Measurements from ENCODE around the gene KRTAP12-1.
"Not testable (repeated sequence)": the region's sequence is repeated elsewhere in the genome, so short reads cannot be mapped to it uniquely, and the experiment has no call there.

The KRTAP12-1 gene

DNA sequence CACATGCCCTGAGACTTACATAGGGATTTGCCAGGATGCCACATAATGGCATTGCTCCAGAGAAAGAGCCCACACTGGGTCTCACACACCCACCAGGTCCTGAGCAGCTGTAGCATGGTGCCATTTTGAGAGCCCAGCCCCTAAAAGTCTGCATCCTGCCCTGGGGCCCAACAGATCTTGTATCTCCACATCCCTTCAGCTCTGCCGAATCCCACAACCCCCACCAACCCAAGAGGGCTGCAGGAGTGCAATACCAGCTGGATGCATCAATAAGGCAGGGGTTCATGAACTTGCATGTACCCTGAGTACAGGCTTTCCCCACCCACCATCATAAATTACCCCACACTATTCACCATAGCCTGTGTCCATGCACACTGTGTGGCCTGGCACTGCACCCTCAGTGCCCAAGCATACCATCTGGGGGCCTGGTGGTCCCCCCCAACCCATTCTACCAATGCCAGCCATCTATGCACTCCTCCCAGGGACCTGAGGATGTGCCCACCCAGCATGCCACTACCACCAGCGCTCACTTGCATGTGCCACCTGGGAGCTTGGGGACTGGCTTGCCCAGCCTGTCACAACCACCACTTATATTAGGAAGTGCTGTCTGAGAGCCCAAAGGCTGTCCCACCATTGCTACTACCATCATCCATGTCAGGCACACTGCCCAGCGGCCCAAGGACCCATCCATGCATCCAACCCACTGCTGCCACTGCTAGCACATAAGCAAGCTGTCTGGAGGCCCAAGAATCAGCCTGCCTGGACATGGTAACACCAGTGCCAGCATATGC is 11.1 kb downstream of the KRTAP12-1 start:
- Histone ChIP-seq H4K20me1 (no peaks in the 10 kb centered on the region), H3K4me2 (no peak overlapping the region), H3K4me3 (no peak overlapping the region), H3K36me3 (no peaks in the 10 kb centered on the region), H3K27ac (no peak overlapping the region), H3K27me3 (no peaks in the 10 kb centered on the region), H3K9ac (no peak overlapping the region), H3K4me1 (no peaks in the 10 kb centered on the region), H3K9me3 (peaks cover 61% of the 10 kb centered on the region)
- TF ChIP-seq Cebpa-rat (IDR thresholded peaks at IDR 0.05), result no peak

DNA sequence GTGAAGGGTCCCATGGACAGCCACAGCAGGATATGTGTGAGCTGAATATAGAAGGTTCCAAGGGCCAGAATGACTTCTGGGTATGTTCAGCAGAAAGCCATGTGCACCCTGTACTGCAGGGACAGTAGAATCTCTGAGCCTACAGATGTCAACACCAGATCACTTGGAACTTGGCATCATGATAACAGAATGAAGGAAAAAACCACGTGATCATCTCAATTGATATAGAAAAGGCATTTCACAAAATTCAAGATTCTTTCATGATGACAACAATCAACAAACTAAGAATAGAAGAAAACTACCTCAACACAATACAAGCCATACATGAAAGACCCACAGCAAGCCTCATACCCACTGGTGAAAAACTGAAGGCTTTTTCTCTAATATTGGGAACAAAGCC is 14.4 kb downstream of the KRTAP12-1 start:
- Histone ChIP-seq H3K4me2 (no peak overlapping the region), H3K27ac (no peak overlapping the region), H3K27me3 (no peaks in the 10 kb centered on the region), H3K9me3 (peaks cover 47% of the 10 kb centered on the region), H3K9ac (no peak overlapping the region), H4K20me1 (no peaks in the 10 kb centered on the region), H3K4me1 (no peaks in the 10 kb centered on the region), H3K4me3 (no peak overlapping the region), H3K36me3 (no peaks in the 10 kb centered on the region)
- no peak for TF ChIP-seq Cebpa-rat (IDR thresholded peaks at IDR 0.05)

DNA sequence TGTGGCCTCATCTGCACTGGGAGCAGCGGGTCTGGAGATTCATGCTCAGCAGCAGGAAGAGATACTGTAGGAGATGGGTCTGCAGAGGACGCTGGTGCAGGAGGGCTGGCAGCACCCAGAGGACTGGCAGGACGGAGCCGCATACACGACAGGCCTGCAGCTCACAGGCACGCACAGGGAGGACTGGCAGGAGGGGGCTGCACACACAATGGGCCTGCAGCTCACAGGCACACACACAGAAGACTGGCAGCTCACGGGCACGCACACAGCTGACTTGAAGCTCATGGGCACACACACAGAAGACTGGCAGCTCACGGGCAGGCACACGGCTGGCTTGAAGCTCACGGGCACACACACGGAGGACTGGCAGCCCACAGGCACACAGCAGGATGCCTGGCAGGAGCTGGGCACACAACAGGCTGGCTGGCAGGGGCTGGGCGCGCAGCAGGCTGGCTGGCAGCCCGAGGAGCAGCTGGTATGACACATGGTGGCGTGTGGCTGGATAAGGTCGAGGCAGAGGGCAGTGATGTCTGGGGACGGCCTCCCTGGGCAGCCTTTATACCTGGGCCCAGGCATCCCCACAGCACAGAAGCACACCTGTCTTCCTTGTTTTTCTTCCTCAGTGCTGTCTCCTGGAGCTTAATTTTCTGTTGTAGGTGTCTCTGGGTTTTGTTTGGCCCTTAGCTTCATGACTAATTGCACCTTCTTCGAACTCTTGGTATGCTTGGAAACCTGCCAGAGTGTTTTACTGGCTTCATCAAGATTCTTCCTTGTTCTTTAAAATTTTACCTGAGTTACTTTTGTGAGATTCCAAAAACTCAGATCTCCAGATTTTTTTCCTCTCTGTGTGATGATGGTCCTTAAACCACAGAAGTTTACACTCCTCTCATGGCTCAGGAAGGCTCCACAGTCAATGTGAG is 15.3 kb downstream of the KRTAP12-1 start, which contains the start of gene KRTAP12-2:
KRTAP12-2 (minus strand) TSS at position 527 of the 920 bp plus-strand sequence; CDS start at position 486, 41 bp downstream.
- Histone ChIP-seq H3K27ac (no peak within 1 kb of the TSS), H3K4me3 (no peak within 1 kb of the TSS), H3K36me3 (no peaks in the 10 kb centered on the region), H4K20me1 (no peaks in the 10 kb centered on the region), H3K4me1 (no peaks in the 10 kb centered on the region), H3K4me2 (no peak within 1 kb of the TSS), H3K9ac (no peak within 1 kb of the TSS), H3K27me3 (no peaks in the 10 kb centered on the region), H3K9me3 (peaks cover 39% of the 10 kb centered on the region)
- no peak for TF ChIP-seq Cebpa-rat (IDR thresholded peaks at IDR 0.05)

DNA sequence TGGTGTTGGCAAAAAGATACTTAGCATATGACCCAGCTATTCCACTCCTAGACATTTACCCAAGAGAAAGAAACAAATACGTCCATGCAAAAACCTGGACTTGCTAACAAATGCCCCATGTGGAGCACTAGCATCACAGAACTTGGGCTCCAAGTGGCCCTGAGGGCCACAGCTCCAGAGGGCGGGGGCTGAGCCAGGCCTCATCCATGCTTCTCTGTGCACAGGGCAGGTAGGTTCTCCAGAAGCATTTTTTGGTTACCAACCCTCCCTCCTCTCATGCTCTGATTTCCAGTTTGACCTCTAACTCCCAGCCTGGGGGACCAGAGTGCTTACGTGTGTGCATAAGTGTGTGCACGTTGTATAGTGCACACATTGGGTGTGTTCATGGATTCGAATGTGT is 17.3 kb downstream of the KRTAP12-1 start:
- no peak for TF ChIP-seq Cebpa-rat (IDR thresholded peaks at IDR 0.05)
- H4K20me1 ChIP-seq, result no peaks in the 10 kb centered on the region
- H3K27me3 ChIP-seq, result no peaks in the 10 kb centered on the region
- H3K36me3 ChIP-seq, result no peaks in the 10 kb centered on the region
- no peaks in the 10 kb centered on the region for H3K4me1 ChIP-seq
- H3K9me3 ChIP-seq, result peaks cover 20% of the 10 kb centered on the region
- no peak overlapping the region for H3K4me2 ChIP-seq
- no peak overlapping the region for H3K27ac ChIP-seq
- no peak overlapping the region for H3K9ac ChIP-seq
- no peak overlapping the region for H3K4me3 ChIP-seq

DNA sequence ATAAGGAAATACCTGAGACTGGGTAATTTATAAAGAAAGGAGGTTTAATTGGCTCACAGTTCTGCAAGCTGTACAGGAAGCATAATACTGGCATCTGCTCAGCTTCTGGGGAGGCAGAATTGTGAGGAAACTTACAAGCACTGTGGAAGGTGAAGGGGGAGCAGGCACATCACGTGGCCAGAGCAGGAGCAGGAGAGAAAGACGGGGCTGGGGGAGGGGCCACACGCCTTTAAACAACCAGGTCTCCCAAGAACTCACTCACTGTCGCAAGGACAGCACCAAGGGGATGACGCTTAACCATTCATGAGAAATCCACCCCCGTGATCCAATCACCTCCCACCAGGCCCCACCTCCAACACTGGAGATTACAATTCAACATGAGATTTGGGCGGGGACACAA is 20.4 kb downstream of the KRTAP12-1 start:
- H3K36me3 ChIP-seq, H3K4me3 ChIP-seq, H3K27ac ChIP-seq, H3K9ac ChIP-seq, H3K4me2 ChIP-seq, H3K27me3 ChIP-seq, H4K20me1 ChIP-seq: not testable (repeated sequence)
- Histone ChIP-seq H3K9me3 (peaks cover 18% of the 10 kb centered on the region), H3K4me1 (peaks cover 30% of the 10 kb centered on the region)

DNA sequence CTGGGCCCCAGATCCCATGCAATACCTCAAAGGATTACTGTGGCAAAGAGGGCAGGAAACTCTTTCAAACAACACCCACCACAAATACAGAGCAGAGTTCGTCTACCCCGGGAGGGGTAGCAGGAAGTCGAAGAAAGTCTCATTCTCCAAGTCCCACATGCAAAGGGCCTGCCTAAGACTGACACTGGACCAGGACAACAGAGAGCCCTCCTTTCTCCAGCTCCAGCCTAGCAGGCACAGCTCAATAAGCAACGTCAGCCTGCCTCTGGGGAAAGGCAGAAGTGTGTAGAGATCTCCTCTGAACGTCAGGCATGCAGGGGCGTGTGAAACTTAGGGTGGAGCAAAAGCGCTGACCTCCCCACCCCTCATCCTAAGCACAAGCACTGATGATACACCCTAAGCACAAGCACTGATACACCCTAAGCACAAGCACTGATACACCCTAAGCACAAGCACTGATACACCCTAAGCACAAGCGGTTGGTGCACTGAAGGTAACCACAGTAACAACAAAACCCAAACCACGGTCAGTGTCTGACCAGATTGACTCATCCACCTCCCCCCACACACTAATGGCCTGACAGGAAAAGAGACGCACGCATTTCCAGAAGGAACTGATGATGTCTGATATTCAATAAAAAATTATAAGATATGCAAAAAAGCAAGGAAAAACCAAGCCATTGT is 22.9 kb downstream of the KRTAP12-1 start:
- Histone ChIP-seq H3K9me3 (peaks cover 41% of the 10 kb centered on the region), H3K4me3 (no peak overlapping the region), H3K36me3 (no peaks in the 10 kb centered on the region; the same call in 1 of the 2 replicates), H3K4me1 (peaks cover 40% of the 10 kb centered on the region), H3K27ac (peak overlapping the region; percentile 14; the same call in 1 of the 2 replicates), H3K4me2 (peak overlapping the region; percentile 74), H4K20me1 (no peaks in the 10 kb centered on the region), H3K9ac (no peak overlapping the region), H3K27me3 (no peaks in the 10 kb centered on the region)
- no peak for TF ChIP-seq Cebpa-rat (IDR thresholded peaks at IDR 0.05)

DNA sequence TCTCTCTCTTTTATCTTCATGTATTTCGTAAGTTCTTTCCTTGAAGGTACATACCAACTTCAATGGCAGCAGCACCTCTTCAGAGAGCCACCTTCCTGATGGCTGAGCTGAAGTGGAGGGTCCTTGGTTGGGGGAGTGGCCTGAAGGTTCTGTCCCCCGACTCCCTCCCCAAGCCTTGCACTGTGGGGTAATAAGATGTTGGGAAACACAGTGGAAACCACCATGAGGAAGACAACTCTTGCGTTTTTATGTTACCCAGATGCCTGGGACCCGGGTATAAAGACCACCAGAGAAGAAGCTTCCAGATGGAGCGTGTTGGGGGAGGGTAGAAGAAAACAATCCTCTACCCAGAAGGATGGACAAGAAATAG is 23.4 kb downstream of the KRTAP12-1 start:
- Histone ChIP-seq H3K4me3 (no peak overlapping the region), H3K27ac (peak overlapping the region; percentile 14; the same call in 1 of the 2 replicates)
- TF ChIP-seq Cebpa-rat (IDR thresholded peaks at IDR 0.05), result 0 out of 2 replicates have a peak, but pooled peaks have one; percentile 16

DNA sequence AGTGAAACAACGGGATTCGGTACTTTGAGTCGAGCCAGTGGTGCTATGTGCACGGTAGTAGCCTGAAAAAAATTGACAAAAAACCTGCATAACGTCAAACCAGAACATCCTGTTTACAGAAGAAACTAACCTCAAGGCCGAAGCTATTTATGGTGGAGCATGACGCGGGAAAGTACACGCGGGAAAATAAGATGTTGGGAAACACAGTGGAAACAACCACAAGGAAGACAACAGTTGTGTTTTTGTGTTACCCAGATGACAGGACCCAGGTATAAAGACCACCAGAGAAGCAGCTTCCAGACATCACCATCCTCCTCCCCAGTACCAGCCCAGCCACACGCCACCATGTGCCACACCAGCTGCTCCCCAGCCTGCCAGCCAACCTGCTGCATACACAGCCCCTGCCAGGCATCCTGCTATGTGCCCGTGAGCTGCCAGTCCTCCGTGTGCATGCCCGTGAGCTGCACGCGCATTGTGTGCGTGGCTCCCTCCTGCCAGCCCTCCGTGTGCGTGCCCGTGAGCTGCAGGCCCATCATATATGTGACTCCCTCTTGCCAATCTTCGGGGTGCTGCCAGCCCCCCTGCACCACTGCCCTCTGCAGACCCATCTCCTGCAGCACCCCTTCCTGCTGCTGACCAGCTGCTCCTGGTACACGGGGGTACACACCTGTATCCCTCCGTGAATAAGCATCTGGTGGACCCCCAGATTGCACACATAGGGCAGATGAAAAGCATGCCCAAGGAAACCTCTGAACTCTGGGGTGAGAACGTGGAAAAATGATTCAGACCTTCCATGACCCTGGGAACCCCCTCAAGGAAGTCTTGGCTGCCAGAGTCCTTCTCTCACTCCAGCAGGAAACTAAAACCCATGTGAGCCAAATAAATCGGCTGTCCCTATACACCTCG is 24.1 kb downstream of the KRTAP12-1 start, which contains the start of gene KRTAP12-3:
KRTAP12-3 (plus strand) TSS at position 298 of the 906 bp plus-strand sequence; CDS start at position 346, 48 bp downstream.
- Histone ChIP-seq H3K27me3 (no peaks in the 10 kb centered on the region), H3K4me1 (peaks cover 51% of the 10 kb centered on the region), H3K36me3 (no peaks in the 10 kb centered on the region; the same call in 1 of the 2 replicates), H4K20me1 (no peaks in the 10 kb centered on the region), H3K9ac (no peak within 1 kb of the TSS), H3K27ac (peak within 1 kb of the TSS; percentile 21), H3K4me2 (peak within 1 kb of the TSS; percentile 74), H3K9me3 (peaks cover 49% of the 10 kb centered on the region), H3K4me3 (peak within 1 kb of the TSS; percentile 31)
- no peak for TF ChIP-seq Cebpa-rat (IDR thresholded peaks at IDR 0.05)

More for the DNA sequence above, 23.4 kb downstream of the KRTAP12-1 start:
- no peak overlapping the region for H3K9ac ChIP-seq
- peak overlapping the region; percentile 74 for H3K4me2 ChIP-seq
- peaks cover 43% of the 10 kb centered on the region for H3K9me3 ChIP-seq
- peaks cover 45% of the 10 kb centered on the region for H3K4me1 ChIP-seq
- H3K36me3 ChIP-seq, result no peaks in the 10 kb centered on the region; the same call in 1 of the 2 replicates
- no peaks in the 10 kb centered on the region for H4K20me1 ChIP-seq
- no peaks in the 10 kb centered on the region for H3K27me3 ChIP-seq

Data from BLaER1 (cell line).